BLaER1 treated with 17β-estradiol and CSF1 and Interleukin-3, amounts not matched to agents 10 nM and 100 nM (cell line): ENCODE measurements around the gene KLHL33.

Experiments
- H3K27ac ChIP-seq, 11 experiments: shearing (Covaris generic); formaldehyde crosslinking; 2 replicates each; pipeline ENCODE4 v1.8.1; 2022
- H3K27me3 ChIP-seq, 11 experiments: shearing (Covaris generic); formaldehyde crosslinking; 2 replicates each; pipeline ENCODE4 v1.8.1; 2022
- H3K36me3 ChIP-seq, 11 experiments: shearing (Covaris generic); formaldehyde crosslinking; 2 replicates each; pipeline ENCODE4 v1.8.1; 2022
- H3K4me1 ChIP-seq, 10 experiments: shearing (Covaris generic); formaldehyde crosslinking; 2 replicates each; pipeline ENCODE4 v1.8.1; 2022
- H3K4me2 ChIP-seq, 11 experiments: shearing (Covaris generic); formaldehyde crosslinking; 2 replicates each; pipeline ENCODE4 v1.8.1; 2022
- H3K4me3 ChIP-seq, 10 experiments: shearing (Covaris generic); formaldehyde crosslinking; 2 replicates each; pipeline ENCODE4 v1.8.1; 2022
- H3K9ac ChIP-seq, 11 experiments: shearing (Covaris generic); formaldehyde crosslinking; 2 replicates each; pipeline ENCODE4 v1.8.1; 2022
- H3K9me3 ChIP-seq, 11 experiments: shearing (Covaris generic); formaldehyde crosslinking; replicated peaks in 1 of 11; 2 replicates each; pipeline ENCODE4 v1.8.1; 2022
- H4K20me1 ChIP-seq, 11 experiments: shearing (Covaris generic); formaldehyde crosslinking; 2 replicates each; pipeline ENCODE4 v1.8.1; 2022
- Cebpa-rat ChIP-seq, 11 experiments: shearing (Covaris generic); IDR thresholded peaks; 2 replicates each; pipeline ENCODE4 v1.8.1; 2022

The KLHL33 gene

GRCh38 chr14:20427231-20428009, 8.5 kb downstream of the KLHL33 start:
- peaks cover 69 to 89% (median 79%) of the 10 kb centered on the region in 10 experiments for H3K4me1 ChIP-seq
- peaks cover 0 to 19% (median 0%) of the 10 kb centered on the region in 11 experiments; a peak in 8 of 22 replicates for H3K36me3 ChIP-seq
- H3K9ac ChIP-seq = peak overlapping the region; percentile 73 to 95 (median 88)
- H3K9me3 ChIP-seq = no peaks in the 10 kb centered on the region
- no peak for TF ChIP-seq Cebpa-rat (IDR thresholded peaks at IDR 0.05)
- peak overlapping the region; percentile 57 to 100 (median 97); a peak in 21 of 22 replicates for H3K27ac ChIP-seq
- peak overlapping the region; percentile 85 to 99 (median 96) for H3K4me2 ChIP-seq
- H4K20me1 ChIP-seq = no peaks in the 10 kb centered on the region
- peak overlapping the region; percentile 28 to 69 (median 57); a peak in 19 of 20 replicates for H3K4me3 ChIP-seq
- no peaks in the 10 kb centered on the region for H3K27me3 ChIP-seq

- no peaks in the 10 kb centered on the region for H3K9me3 ChIP-seq
- H3K27me3 ChIP-seq = no peaks in the 10 kb centered on the region
- H3K4me1 ChIP-seq = peaks cover 49 to 68% (median 59%) of the 10 kb centered on the region in 10 experiments
- TF ChIP-seq Cebpa-rat (IDR thresholded peaks at IDR 0.05) = no peak
- H3K27ac ChIP-seq = peak overlapping the region in 7 of 11 experiments; percentile 12 to 62 (median 55); a peak in 11 of 22 replicates
- peaks cover 0 to 16% (median 0%) of the 10 kb centered on the region in 11 experiments; a peak in 7 of 22 replicates for H3K36me3 ChIP-seq
- no peaks in the 10 kb centered on the region for H4K20me1 ChIP-seq
- peak overlapping the region; percentile 32 to 59 (median 44); a peak in 21 of 22 replicates for H3K4me2 ChIP-seq
- no peak overlapping the region for H3K9ac ChIP-seq
- H3K4me3 ChIP-seq = no peak overlapping the region
Observed at GRCh38 chr14:20424851-20425250, 11.1 kb downstream of the KLHL33 start.

- TF ChIP-seq Cebpa-rat (IDR thresholded peaks at IDR 0.05) = no peak
- no peaks in the 10 kb centered on the region for H3K27me3 ChIP-seq
- no peak overlapping the region for H3K4me3 ChIP-seq
- H3K4me1 ChIP-seq = peaks cover 43 to 68% (median 59%) of the 10 kb centered on the region in 10 experiments
- H3K27ac ChIP-seq = peak overlapping the region in 3 of 11 experiments; percentile 6 to 37 (median 14); a peak in 3 of 22 replicates
- H3K4me2 ChIP-seq = peak overlapping the region in 6 of 11 experiments; percentile 5 to 45 (median 32); a peak in 7 of 22 replicates
- no peaks in the 10 kb centered on the region for H4K20me1 ChIP-seq
- H3K9ac ChIP-seq = no peak overlapping the region
- peaks cover 0 to 16% (median 0%) of the 10 kb centered on the region in 11 experiments; a peak in 7 of 22 replicates for H3K36me3 ChIP-seq
- H3K9me3 ChIP-seq = no peaks in the 10 kb centered on the region
Observed at GRCh38 chr14:20422886-20423285, 13.1 kb downstream of the KLHL33 start.

GRCh38 chr14:20421267-20421666, 14.7 kb downstream of the KLHL33 start:
- peaks cover 46 to 75% (median 68%) of the 10 kb centered on the region in 10 experiments for H3K4me1 ChIP-seq
- H3K36me3 ChIP-seq = peaks cover 0 to 16% (median 0%) of the 10 kb centered on the region in 11 experiments; a peak in 7 of 22 replicates
- no peak overlapping the region; a peak in 1 of 22 replicates for H3K4me2 ChIP-seq
- H3K4me3 ChIP-seq = no peak overlapping the region
- no peaks in the 10 kb centered on the region for H3K9me3 ChIP-seq
- no peak overlapping the region for H3K27ac ChIP-seq
- no peaks in the 10 kb centered on the region for H3K27me3 ChIP-seq
- H3K9ac ChIP-seq = no peak overlapping the region
- TF ChIP-seq Cebpa-rat (IDR thresholded peaks at IDR 0.05) = no peak
- no peaks in the 10 kb centered on the region for H4K20me1 ChIP-seq

GRCh38 chr14:20419419-20419818, 16.5 kb downstream of the KLHL33 start:
- peak overlapping the region; percentile 32 to 95 (median 86) for H3K4me2 ChIP-seq
- H3K27ac ChIP-seq = peak overlapping the region in 6 of 11 experiments; percentile 15 to 54 (median 28); a peak in 10 of 22 replicates
- no peaks in the 10 kb centered on the region for H3K27me3 ChIP-seq
- H3K9ac ChIP-seq = no peak overlapping the region
- no peak overlapping the region for H3K4me3 ChIP-seq
- H3K9me3 ChIP-seq = no peaks in the 10 kb centered on the region
- peaks cover 46 to 76% (median 69%) of the 10 kb centered on the region in 10 experiments for H3K4me1 ChIP-seq
- no peak for TF ChIP-seq Cebpa-rat (IDR thresholded peaks at IDR 0.05)
- H3K36me3 ChIP-seq = peaks cover 0 to 6% (median 0%) of the 10 kb centered on the region in 11 experiments; a peak in 4 of 22 replicates
- no peaks in the 10 kb centered on the region for H4K20me1 ChIP-seq

GRCh38 chr14:20418501-20418909, 17.5 kb downstream of the KLHL33 start:
- Histone ChIP-seq H3K27me3 (no peaks in the 10 kb centered on the region), H3K9ac (no peak overlapping the region), H3K4me2 (peak overlapping the region in 10 of 11 experiments; percentile 32 to 95 (median 88); a peak in 19 of 22 replicates), H3K36me3 (0 out of 22 replicates have a peak, but pooled peaks cover 0 to 4% (median 0%) of the 10 kb centered on the region in 11 experiments), H3K4me3 (no peak overlapping the region), H3K4me1 (peaks cover 52 to 79% (median 74%) of the 10 kb centered on the region in 10 experiments), H3K27ac (peak overlapping the region in 3 of 11 experiments; percentile 21 to 54 (median 39); a peak in 2 of 22 replicates), H3K9me3 (no peaks in the 10 kb centered on the region), H4K20me1 (no peaks in the 10 kb centered on the region)
- no peak for TF ChIP-seq Cebpa-rat (IDR thresholded peaks at IDR 0.05)

GRCh38 chr14:20417250-20418186, 18.4 kb downstream of the KLHL33 start:
- H3K36me3 ChIP-seq = no peaks in the 10 kb centered on the region
- H4K20me1 ChIP-seq = no peaks in the 10 kb centered on the region
- H3K4me2 ChIP-seq = peak overlapping the region in 10 of 11 experiments; percentile 11 to 95 (median 88); a peak in 19 of 22 replicates
- no peak for TF ChIP-seq Cebpa-rat (IDR thresholded peaks at IDR 0.05)
- no peak overlapping the region for H3K9ac ChIP-seq
- H3K9me3 ChIP-seq = no peaks in the 10 kb centered on the region
- H3K27ac ChIP-seq = peak overlapping the region in 4 of 11 experiments; percentile 11 to 85 (median 78); a peak in 5 of 22 replicates
- H3K27me3 ChIP-seq = no peaks in the 10 kb centered on the region
- peaks cover 49 to 70% (median 66%) of the 10 kb centered on the region in 10 experiments for H3K4me1 ChIP-seq
- no peak overlapping the region for H3K4me3 ChIP-seq

- peak overlapping the region; percentile 71 to 95 (median 88) for H3K4me2 ChIP-seq
- no peaks in the 10 kb centered on the region for H3K27me3 ChIP-seq
- TF ChIP-seq Cebpa-rat (IDR thresholded peaks at IDR 0.05) = no peak
- H3K27ac ChIP-seq = peak overlapping the region; percentile 24 to 85 (median 63); a peak in 21 of 22 replicates
- no peak overlapping the region for H3K4me3 ChIP-seq
- H3K4me1 ChIP-seq = peaks cover 58 to 82% (median 76%) of the 10 kb centered on the region in 10 experiments
- H3K36me3 ChIP-seq = no peaks in the 10 kb centered on the region
- H4K20me1 ChIP-seq = peaks cover 0 to 6% (median 0%) of the 10 kb centered on the region in 11 experiments; a peak in 5 of 22 replicates
- H3K9me3 ChIP-seq = no peaks in the 10 kb centered on the region
- H3K9ac ChIP-seq = peak overlapping the region in 10 of 11 experiments; percentile 24 to 68 (median 43); a peak in 17 of 22 replicates
Observed at GRCh38 chr14:20416223-20416622, 19.7 kb downstream of the KLHL33 start.
